ENCODE measurements around the gene EYA2. TPM values are rescaled to one million over a fixed set of nuclear protein-coding genes. Genes with fewer than 3 reads are reported as not detected.

Gene EYA2
- total and polyA plus RNA-seq, 2 donors (not counting 1 experiment from before 2014, with no cell fraction given), result 1.1 to 2.8 TPM

DNA sequence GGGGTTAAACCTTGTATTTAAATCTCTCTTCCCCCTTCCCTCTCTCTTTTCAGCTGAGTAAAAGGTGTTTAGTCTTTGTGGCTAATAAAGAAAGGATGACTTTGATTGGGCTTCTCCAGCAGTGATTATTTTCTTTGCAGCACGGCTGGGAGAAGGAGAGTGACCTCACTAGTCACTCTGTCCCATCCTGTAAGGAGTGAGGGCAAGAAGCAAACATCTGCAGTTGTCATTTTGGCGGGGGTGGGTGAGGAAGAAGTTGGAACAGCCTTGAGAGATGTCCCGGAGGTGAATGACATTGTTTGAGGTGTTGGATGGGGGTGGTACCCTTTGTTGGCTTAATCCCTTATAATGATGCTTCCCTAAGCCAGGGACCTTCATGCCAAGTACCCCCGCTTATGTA lies 223.6 kb downstream of the EYA2 start:
- H4K20me1 ChIP-seq (ENCODE audit: control insufficient read depth, insufficient read depth, low read length, poor library complexity, severe bottlenecking), result no peaks in the 10 kb centered on the region
- H3K27me3 Mint-ChIP-seq, result peaks cover 29% of the 10 kb centered on the region
- peaks cover 0 to 5% (median 0%) of the 10 kb centered on the region in 3 donors for H3K9me3 ChIP-seq (ENCODE audit: control extremely low read depth in 1 of 3, control insufficient read depth in 2 of 3, insufficient read depth in 1 of 3, low read length in 2 of 3)
- intact Hi-C loops (cut with micrococcal nuclease), result no loop called here
- DNase-seq, result no peak
- H3K27ac Mint-ChIP-seq, result no peak overlapping the region
- no peak for TF ChIP-seq CTCF (IDR thresholded peaks at IDR 0.05)
- TF ChIP-seq EZH2 (IDR thresholded peaks at IDR 0.05; ENCODE audit: borderline replicate concordance, insufficient read depth, low read depth, low read length, poor library complexity, severe bottlenecking), result no peak
- no CpG with 5 or more reads among the region's 4 CpGs for WGBS (ENCODE audit: insufficient coverage)
- H3K4me3 Mint-ChIP-seq, result no peak overlapping the region
- CTCF ChIA-PET, result no interaction called here
- H3K27ac ChIP-seq (ENCODE audit: low read length in 2 of 2), result no peak overlapping the region
- H3K79me2 ChIP-seq (ENCODE audit: control insufficient read depth, insufficient read depth, low read length), result no peaks in the 10 kb centered on the region
- H3K4me3 ChIP-seq (ENCODE audit: control extremely low read depth in 1 of 5, extremely low read depth in 1 of 5, insufficient read depth in 1 of 5, low read depth in 2 of 5, low read length in 4 of 5), result no peak overlapping the region
- no peaks in the 10 kb centered on the region for H3K9me3 Mint-ChIP-seq (ENCODE audit: insufficient read depth)
- H3K4me1 ChIP-seq (ENCODE audit: control insufficient read depth in 2 of 2, insufficient read depth in 2 of 2, low read length in 2 of 2), result no peaks in the 10 kb centered on the region
- POLR2A ChIA-PET, result no interaction called here
- no peak overlapping the region for H2AFZ ChIP-seq (ENCODE audit: insufficient read depth, low read depth, low read length, poor library complexity, severe bottlenecking)
- H3K27me3 ChIP-seq (replicated peaks in 1 of 4; ENCODE audit: control extremely low read depth in 1 of 4, control insufficient read depth in 3 of 4, insufficient read depth in 4 of 4, low read length in 3 of 4), result no peaks in the 10 kb centered on the region
- ATAC-seq (ENCODE audit: low read depth), result no peak
- H3K36me3 ChIP-seq (replicated peaks in 1 of 2; ENCODE audit: control extremely low read depth in 1 of 2, control insufficient read depth in 1 of 2, extremely low read depth in 1 of 2, insufficient read depth in 2 of 2, low read length in 1 of 2), result no peaks in the 10 kb centered on the region
- H3K9ac ChIP-seq (ENCODE audit: low read length), result no peak overlapping the region
- H3K4me1 Mint-ChIP-seq, result no peaks in the 10 kb centered on the region
- no peak overlapping the region for H3K4me2 ChIP-seq (replicated peaks; ENCODE audit: low read depth, low read length, poor library complexity, severe bottlenecking)

- no peak for DNase-seq
- H3K79me2 ChIP-seq (ENCODE audit: control insufficient read depth, insufficient read depth, low read length), result no peaks in the 10 kb centered on the region
- H3K9ac ChIP-seq (ENCODE audit: low read length), result no peak overlapping the region
- no peaks in the 10 kb centered on the region for H3K36me3 ChIP-seq (replicated peaks in 1 of 2; ENCODE audit: control extremely low read depth in 1 of 2, control insufficient read depth in 1 of 2, extremely low read depth in 1 of 2, insufficient read depth in 2 of 2, low read length in 1 of 2)
- ChIA-PET POLR2A (no interaction called here), CTCF (no interaction called here)
- H3K4me3 ChIP-seq (ENCODE audit: control extremely low read depth in 1 of 5, extremely low read depth in 1 of 5, insufficient read depth in 1 of 5, low read depth in 2 of 5, low read length in 4 of 5), result no peak overlapping the region
- H4K20me1 ChIP-seq (ENCODE audit: control insufficient read depth, insufficient read depth, low read length, poor library complexity, severe bottlenecking), result no peaks in the 10 kb centered on the region
- intact Hi-C loops (cut with micrococcal nuclease), result no loop called here
- H3K27me3 ChIP-seq (replicated peaks in 1 of 4; ENCODE audit: control extremely low read depth in 1 of 4, control insufficient read depth in 3 of 4, insufficient read depth in 4 of 4, low read length in 3 of 4), result no peaks in the 10 kb centered on the region
- WGBS (ENCODE audit: insufficient coverage), result 15% methylated on average over 3 of the region's 7 CpGs
- peaks cover 0 to 5% (median 0%) of the 10 kb centered on the region in 3 donors for H3K9me3 ChIP-seq (ENCODE audit: control extremely low read depth in 1 of 3, control insufficient read depth in 2 of 3, insufficient read depth in 1 of 3, low read length in 2 of 3)
- Mint-ChIP-seq H3K9me3 (ENCODE audit: insufficient read depth) (no peaks in the 10 kb centered on the region), H3K27ac (no peak overlapping the region), H3K4me3 (no peak overlapping the region), H3K4me1 (no peaks in the 10 kb centered on the region), H3K27me3 (peaks cover 29% of the 10 kb centered on the region)
- H3K4me2 ChIP-seq (replicated peaks; ENCODE audit: low read depth, low read length, poor library complexity, severe bottlenecking), result no peak overlapping the region
- H2AFZ ChIP-seq (ENCODE audit: insufficient read depth, low read depth, low read length, poor library complexity, severe bottlenecking), result no peak overlapping the region
- no peaks in the 10 kb centered on the region for H3K4me1 ChIP-seq (ENCODE audit: control insufficient read depth in 2 of 2, insufficient read depth in 2 of 2, low read length in 2 of 2)
- TF ChIP-seq EZH2 (IDR thresholded peaks at IDR 0.05; ENCODE audit: borderline replicate concordance, insufficient read depth, low read depth, low read length, poor library complexity, severe bottlenecking) (no peak), CTCF (IDR thresholded peaks at IDR 0.05) (no peak)
- ATAC-seq (ENCODE audit: low read depth), result no peak
- no peak overlapping the region for H3K27ac ChIP-seq (ENCODE audit: low read length in 2 of 2)
These were observed 224.0 kb downstream of the EYA2 start for GRCh38 chr20:47118641-47119040.

All from B cell (primary cell).